GM23248 (cell line): ENCODE measurements around the gene ASB1. TPM values are rescaled to one million over a fixed set of nuclear protein-coding genes. Genes with fewer than 3 reads are reported as not detected.

ENCODE experiments used
- DNase-seq: peaks from one replicate; pipeline ENCODE4 v3.0.0-alpha.2; 2015
- H2AFZ ChIP-seq: fragments of 200-600 bp; sonication (generic); 2 replicates; pipeline ENCODE4 v1.6.1; 2016; ENCODE audit warnings: antibody characterized with exemption
- H3F3A ChIP-seq: fragments of 200-600 bp; sonication (generic); 2 replicates; pipeline ENCODE4 v1.6.1; 2016; ENCODE audit warnings: mild to moderate bottlenecking, antibody characterized with exemption, mixed run types; ENCODE audit not compliant: insufficient read depth
- H3K27ac ChIP-seq: fragments of 200-600 bp; sonication (generic); 2 replicates; pipeline ENCODE4 v1.5.1; 2016; ENCODE audit warnings: mild to moderate bottlenecking
- H3K27me3 ChIP-seq: fragments of 200-600 bp; sonication (generic); replicated peaks from 2 replicates; pipeline ENCODE4 v1.6.1; 2016; ENCODE audit warnings: mild to moderate bottlenecking; ENCODE audit not compliant: insufficient read depth
- H3K36me3 ChIP-seq: fragments of 200-600 bp; sonication (generic); 2 replicates; pipeline ENCODE4 v1.6.1; 2016; ENCODE audit warnings: low read depth, mild to moderate bottlenecking
- H3K4me1 ChIP-seq: fragments of 200-600 bp; sonication (generic); 2 replicates; pipeline ENCODE4 v1.6.1; 2016; ENCODE audit warnings: mild to moderate bottlenecking; ENCODE audit not compliant: insufficient read depth
- H3K4me2 ChIP-seq: fragments of 200-600 bp; sonication (generic); one replicate; pipeline ENCODE4 v1.6.1; 2016; ENCODE audit warnings: mild to moderate bottlenecking; ENCODE audit not compliant: unreplicated experiment
- H3K4me3 ChIP-seq: fragments of 200-600 bp; sonication (generic); 2 replicates; pipeline ENCODE4 v1.5.1; 2016; ENCODE audit warnings: mild to moderate bottlenecking
- H3K79me2 ChIP-seq: fragments of 200-600 bp; sonication (generic); 2 replicates; pipeline ENCODE4 v1.6.1; 2016; ENCODE audit warnings: mild to moderate bottlenecking; ENCODE audit not compliant: insufficient read depth
- H3K9ac ChIP-seq: fragments of 200-600 bp; sonication (generic); 2 replicates; pipeline ENCODE4 v1.6.1; 2016; ENCODE audit warnings: mild to moderate bottlenecking
- H3K9me2 ChIP-seq: fragments of 200-600 bp; sonication (generic); 2 replicates; pipeline ENCODE4 v1.6.1; 2016; ENCODE audit warnings: mixed run types, mild to moderate bottlenecking, moderate library complexity; ENCODE audit not compliant: insufficient read depth
- H3K9me3 ChIP-seq: fragments of 200-600 bp; sonication (generic); one replicate; pipeline ENCODE4 v1.6.1; 2017; ENCODE audit warnings: low read depth
- H4K20me1 ChIP-seq: fragments of 200-600 bp; sonication (generic); 2 replicates; pipeline ENCODE4 v1.6.0; 2016; ENCODE audit not compliant: insufficient read depth
- EZH2 ChIP-seq: fragments of 200-600 bp; sonication (generic); IDR thresholded peaks from 2 replicates; pipeline ENCODE4 v1.6.1; 2018; ENCODE audit warnings: antibody characterized with exemption, mild to moderate bottlenecking; ENCODE audit not compliant: insufficient read depth, poor library complexity, severe bottlenecking
- EZH2phosphoT487 ChIP-seq: fragments of 200-600 bp; sonication (generic); IDR thresholded peaks from 2 replicates; pipeline ENCODE4 v1.6.1; 2018; ENCODE audit warnings: antibody characterized with exemption, moderate library complexity, mild to moderate bottlenecking, low read depth; ENCODE audit not compliant: insufficient read depth
- WGBS, 2 experiments: methylation state at CpG; one replicate each; pipeline ENCODE4 v1.1.6; 2015 to 2017; ENCODE audit warnings: low lambda C conversion rate in 2 of 2, low coverage in 1 of 2; ENCODE audit errors: missing lambda C conversion rate in 2 of 2; 5-methylcytosine and 5-hydroxymethylcytosine counted together
- in situ Hi-C: fragments of 300-500 bp; cut with MboI; formaldehyde crosslinking; loops from 2 replicates; pipeline ENCODE4 v1.15.0; 2020
- polyA plus RNA-seq: library from polyadenylated mRNA; unstranded; fragments of >200 nt; fragmentation: Nextera tagmentation; extraction: Ambion mirVana; gene quantifications from 2 replicates; pipeline ENCODE4 v1.2.1, GENCODE V29; 2016
- total RNA-seq: library from RNA; depleted of rRNA; stranded (reverse); fragments of >200 nt; shearing (Covaris generic); gene quantifications from 2 replicates; pipeline ENCODE4 v1.2.3, GENCODE V29; 2014

Gene ASB1
- total and polyA plus RNA-seq, 2 experiments from 2014 or later = 35.3 to 35.5 TPM

DNA sequence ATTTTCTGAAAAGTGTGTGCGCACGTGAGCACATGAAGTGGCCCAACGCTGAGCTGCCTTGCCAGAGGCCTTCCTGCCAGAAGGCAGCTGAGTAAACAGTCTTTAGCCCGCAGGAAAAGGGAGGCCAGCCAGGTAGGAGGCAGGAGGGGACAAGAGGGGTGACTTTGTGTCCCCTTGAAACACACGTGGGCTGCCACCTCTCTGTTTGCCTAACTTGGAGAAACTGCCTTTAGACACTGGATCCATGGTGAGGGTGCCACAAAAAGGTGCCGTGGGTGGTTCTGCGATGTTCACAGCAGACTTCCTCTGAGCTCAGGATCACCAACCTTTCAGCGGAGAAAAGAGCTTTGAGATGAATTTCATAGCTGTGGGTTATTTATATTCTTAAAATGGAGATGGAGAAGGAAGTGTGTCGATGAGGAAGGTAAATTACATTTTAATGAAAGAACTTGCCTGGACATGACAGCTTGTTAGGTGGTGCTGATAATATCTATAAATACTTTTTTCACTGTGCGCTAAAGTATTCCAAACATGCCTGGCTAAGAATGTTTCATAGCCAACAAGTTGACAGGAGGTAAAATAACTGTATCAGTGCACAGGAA, 36.6 kb upstream of the ASB1 start:
- Histone ChIP-seq H3K4me2 (no peak overlapping the region), H3K9me3 (no peaks in the 10 kb centered on the region), H3K27ac (no peak overlapping the region), H3K36me3 (no peaks in the 10 kb centered on the region), H3K9ac (no peak overlapping the region), H4K20me1 (no peaks in the 10 kb centered on the region), H3F3A (no peaks in the 10 kb centered on the region), H3K9me2 (no peaks in the 10 kb centered on the region), H2AFZ (no peak overlapping the region), H3K27me3 (no peaks in the 10 kb centered on the region), H3K79me2 (no peaks in the 10 kb centered on the region), H3K4me3 (no peak overlapping the region), H3K4me1 (no peaks in the 10 kb centered on the region)
- WGBS, 2 experiments = 94 to 96% methylated on average over 10 of the region's 10 CpGs
- no peak for TF ChIP-seq EZH2phosphoT487
- in situ Hi-C loops = no loop called here
- DNase-seq = no peak

DNA sequence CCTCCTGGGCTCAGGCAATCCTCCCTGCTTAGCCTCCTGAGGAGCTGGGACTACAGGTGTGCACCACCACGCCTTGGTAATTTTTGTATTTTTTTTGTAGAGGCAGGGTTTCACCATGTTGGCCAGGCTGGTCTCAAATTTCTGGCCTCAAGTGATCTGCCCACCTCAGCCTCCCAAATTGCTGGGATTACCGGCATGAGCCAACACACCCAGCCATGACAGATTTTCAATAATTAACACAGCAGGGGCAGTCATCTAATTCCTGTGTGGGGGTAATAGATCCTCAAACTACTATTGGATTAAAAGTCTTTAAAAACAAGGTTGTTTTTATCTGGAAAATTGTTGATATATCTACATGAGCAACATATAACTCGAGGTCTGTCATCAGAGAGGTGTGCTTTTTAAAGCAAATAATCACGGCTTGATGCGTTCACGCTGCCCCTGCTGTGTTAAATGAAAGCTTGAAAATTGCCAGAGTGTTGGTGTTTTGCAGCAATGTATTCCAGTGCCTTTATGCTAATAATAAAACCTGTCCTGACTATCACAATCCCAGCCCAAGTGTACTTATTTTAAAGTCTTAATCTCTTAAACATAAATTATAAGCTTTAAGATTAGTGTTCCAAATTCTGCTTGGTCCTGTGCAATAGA, 35.6 kb upstream of the ASB1 start:
- in situ Hi-C loops = no loop called here
- Histone ChIP-seq H3K4me3 (no peak overlapping the region), H4K20me1 (no peaks in the 10 kb centered on the region), H3K9me3 (no peaks in the 10 kb centered on the region), H3K36me3 (no peaks in the 10 kb centered on the region), H2AFZ (no peak overlapping the region), H3K4me1 (no peaks in the 10 kb centered on the region), H3K79me2 (no peaks in the 10 kb centered on the region), H3K4me2 (no peak overlapping the region), H3K27ac (no peak overlapping the region), H3K9ac (no peak overlapping the region), H3K9me2 (no peaks in the 10 kb centered on the region), H3K27me3 (no peaks in the 10 kb centered on the region), H3F3A (no peaks in the 10 kb centered on the region)
- WGBS, 2 experiments = 96 to 97% methylated on average over 6 of the region's 6 CpGs
- no peak for DNase-seq
- no peak for TF ChIP-seq EZH2
- TF ChIP-seq EZH2phosphoT487 = no peak

DNA sequence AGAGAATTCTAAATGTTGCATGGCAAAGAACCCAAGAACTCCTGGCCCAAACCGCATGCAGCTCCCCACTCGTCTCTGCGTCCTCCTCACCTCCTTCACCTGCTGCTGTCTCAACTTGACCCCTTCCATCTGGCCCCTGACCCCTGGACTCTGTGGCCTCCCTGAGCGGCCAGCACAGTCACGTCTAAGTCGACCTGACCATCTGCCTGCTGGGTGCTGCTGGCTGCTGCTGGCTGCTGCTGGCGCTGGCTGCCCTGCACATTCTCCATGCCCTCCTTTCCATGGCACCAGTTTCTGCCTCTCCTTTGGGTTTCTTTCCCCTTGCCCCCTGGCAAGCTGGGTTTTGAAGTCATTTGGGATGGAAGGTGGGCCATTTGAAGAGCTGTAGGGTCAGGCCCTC, 30.1 kb upstream of the ASB1 start:
- TF ChIP-seq EZH2 = no peak
- no peak for TF ChIP-seq EZH2phosphoT487
- peaks cover 5% of the 10 kb centered on the region; the same call in 1 of the 2 replicates for H3F3A ChIP-seq
- WGBS, 2 experiments = 94 to 96% methylated on average over 7 of the region's 7 CpGs

DNA sequence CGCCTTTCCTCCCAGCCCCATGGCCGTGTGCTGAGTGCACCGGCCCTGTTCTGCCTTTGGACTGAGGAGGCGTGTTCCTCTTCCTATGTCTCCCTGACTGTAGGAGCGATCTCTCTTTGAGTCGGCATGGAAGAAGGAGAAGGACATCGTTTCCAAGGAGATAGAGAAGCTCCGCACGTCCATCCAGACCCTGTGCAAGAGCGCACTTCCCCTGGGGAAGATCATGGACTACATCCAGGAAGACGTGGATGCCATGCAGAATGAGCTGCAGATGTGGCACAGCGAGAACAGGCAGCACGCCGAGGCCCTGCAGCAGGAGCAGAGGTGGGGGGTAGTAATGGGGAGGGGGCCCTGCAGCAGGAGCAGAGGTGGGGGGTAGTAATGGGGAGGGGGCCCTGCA, 29.4 kb upstream of the ASB1 start:
- Histone ChIP-seq H3K27ac (no peak overlapping the region), H3K9me3 (no peaks in the 10 kb centered on the region), H3K4me3 (no peak overlapping the region), H3K9ac (no peak overlapping the region), H4K20me1 (no peaks in the 10 kb centered on the region), H3K4me2 (no peak overlapping the region), H3F3A (peaks cover 5% of the 10 kb centered on the region; the same call in 1 of the 2 replicates), H3K36me3 (0 out of 2 replicates have a peak, but pooled peaks cover 6% of the 10 kb centered on the region), H3K79me2 (no peaks in the 10 kb centered on the region), H3K9me2 (no peaks in the 10 kb centered on the region), H3K4me1 (no peaks in the 10 kb centered on the region), H2AFZ (no peak overlapping the region), H3K27me3 (no peaks in the 10 kb centered on the region)
- in situ Hi-C loops = no loop called here
- WGBS, 2 experiments = 66 to 68% methylated on average over 14 of the region's 14 CpGs
- no peak for DNase-seq
- no peak for TF ChIP-seq EZH2phosphoT487
- no peak for TF ChIP-seq EZH2

More for the DNA sequence above, 30.1 kb upstream of the ASB1 start:
- Histone ChIP-seq H3K4me3 (no peak overlapping the region), H2AFZ (no peak overlapping the region), H3K27me3 (no peaks in the 10 kb centered on the region), H3K79me2 (no peaks in the 10 kb centered on the region), H3K27ac (no peak overlapping the region), H3K9me3 (no peaks in the 10 kb centered on the region), H4K20me1 (no peaks in the 10 kb centered on the region), H3K36me3 (0 out of 2 replicates have a peak, but pooled peaks cover 6% of the 10 kb centered on the region), H3K4me1 (no peaks in the 10 kb centered on the region), H3K4me2 (no peak overlapping the region), H3K9me2 (no peaks in the 10 kb centered on the region), H3K9ac (no peak overlapping the region)
- no peak for DNase-seq
- in situ Hi-C loops = no loop called here
